NK-92 treated with Interleukin-12 subunit alpha and Interleukin-12 subunit beta, amount 100 ng/mL, for 24 hours (cell line): ENCODE measurements around the gene MINPP1.
A peak's percentile ranks its signal among the peaks of the same experiment; 100 is the strongest.
"Not testable (repeated sequence)": the region's sequence is repeated elsewhere in the genome, so short reads cannot be mapped to it uniquely, and the experiment has no call there.

Experiments used
- DNase-seq: peaks from one replicate; lab custom pipeline; 2025; lab: John Stamatoyannopoulos, UW

The MINPP1 gene, protein sequence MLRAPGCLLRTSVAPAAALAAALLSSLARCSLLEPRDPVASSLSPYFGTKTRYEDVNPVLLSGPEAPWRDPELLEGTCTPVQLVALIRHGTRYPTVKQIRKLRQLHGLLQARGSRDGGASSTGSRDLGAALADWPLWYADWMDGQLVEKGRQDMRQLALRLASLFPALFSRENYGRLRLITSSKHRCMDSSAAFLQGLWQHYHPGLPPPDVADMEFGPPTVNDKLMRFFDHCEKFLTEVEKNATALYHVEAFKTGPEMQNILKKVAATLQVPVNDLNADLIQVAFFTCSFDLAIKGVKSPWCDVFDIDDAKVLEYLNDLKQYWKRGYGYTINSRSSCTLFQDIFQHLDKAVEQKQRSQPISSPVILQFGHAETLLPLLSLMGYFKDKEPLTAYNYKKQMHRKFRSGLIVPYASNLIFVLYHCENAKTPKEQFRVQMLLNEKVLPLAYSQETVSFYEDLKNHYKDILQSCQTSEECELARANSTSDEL

DNA sequence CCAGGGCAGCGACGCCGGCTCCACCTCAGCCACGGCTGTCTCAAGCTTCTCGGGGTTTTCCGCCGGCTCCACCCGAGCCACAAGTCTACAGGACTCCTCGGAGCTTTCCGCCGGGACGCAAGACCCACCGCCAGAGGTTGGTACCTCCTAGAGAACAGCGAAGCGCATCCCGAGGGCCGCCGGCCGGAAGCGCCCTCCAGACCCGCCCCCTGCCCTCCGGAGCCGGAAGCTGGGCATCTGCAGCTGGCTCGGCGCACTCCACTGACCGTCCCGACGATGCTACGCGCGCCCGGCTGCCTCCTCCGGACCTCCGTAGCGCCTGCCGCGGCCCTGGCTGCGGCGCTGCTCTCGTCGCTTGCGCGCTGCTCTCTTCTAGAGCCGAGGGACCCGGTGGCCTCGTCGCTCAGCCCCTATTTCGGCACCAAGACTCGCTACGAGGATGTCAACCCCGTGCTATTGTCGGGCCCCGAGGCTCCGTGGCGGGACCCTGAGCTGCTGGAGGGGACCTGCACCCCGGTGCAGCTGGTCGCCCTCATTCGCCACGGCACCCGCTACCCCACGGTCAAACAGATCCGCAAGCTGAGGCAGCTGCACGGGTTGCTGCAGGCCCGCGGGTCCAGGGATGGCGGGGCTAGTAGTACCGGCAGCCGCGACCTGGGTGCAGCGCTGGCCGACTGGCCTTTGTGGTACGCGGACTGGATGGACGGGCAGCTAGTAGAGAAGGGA is at the start of gene MINPP1:
Gene MINPP1, plus strand, starts transcription at position 254 of the 726 bp plus-strand sequence. Its CDS starts 23 bp downstream, at position 277.
- peak; percentile 49 for DNase-seq

DNA sequence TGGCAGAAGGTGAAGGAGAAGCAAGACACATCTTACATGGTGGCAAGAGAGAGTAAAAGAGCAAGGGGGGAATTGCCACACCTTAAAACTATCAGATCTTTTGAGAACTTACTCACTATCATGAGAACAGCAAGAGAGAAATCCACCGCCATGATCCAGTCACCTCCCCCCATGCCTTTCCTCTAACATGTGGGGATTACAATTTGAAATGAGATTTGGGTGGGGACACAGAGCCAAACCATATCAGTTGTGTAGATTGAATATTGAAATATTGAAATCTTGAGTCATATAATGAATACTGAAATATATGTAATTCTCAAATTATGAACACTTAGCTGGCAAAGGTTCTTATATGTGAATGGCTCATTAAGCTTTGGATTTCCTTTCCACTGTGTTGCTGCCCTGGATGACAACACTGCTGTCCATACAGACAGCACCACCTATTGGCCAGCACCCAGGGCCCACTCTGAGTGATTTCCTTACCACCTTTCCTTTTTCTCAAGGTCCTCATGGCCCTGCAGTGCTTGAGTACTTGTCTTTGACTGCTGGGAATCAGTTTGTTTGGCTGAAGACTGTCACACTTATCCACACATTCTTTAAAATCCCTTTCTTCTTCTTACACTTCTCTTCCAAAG is 48.0 kb upstream of the MINPP1 start:
- not testable (repeated sequence) for DNase-seq

DNA sequence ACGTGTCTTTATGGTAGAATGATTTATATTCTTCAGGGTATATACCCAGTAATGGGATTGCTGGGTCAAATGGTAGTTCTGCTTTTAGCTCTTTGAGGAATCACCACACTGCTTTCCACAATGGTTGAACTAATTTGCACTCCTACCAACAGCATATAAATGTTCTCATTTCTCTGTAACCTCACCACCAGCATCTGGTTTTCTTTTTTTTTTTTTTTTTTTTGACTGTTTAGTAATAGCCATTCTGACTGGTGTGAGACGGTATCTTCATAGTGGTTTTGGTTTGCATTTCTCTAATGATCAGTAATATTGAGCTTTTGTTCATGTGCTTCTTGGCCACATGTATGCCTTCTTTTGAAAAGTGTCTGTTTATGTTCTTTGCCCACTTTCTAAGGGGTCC is 42.9 kb upstream of the MINPP1 start:
- DNase-seq, result not testable (repeated sequence)

DNA sequence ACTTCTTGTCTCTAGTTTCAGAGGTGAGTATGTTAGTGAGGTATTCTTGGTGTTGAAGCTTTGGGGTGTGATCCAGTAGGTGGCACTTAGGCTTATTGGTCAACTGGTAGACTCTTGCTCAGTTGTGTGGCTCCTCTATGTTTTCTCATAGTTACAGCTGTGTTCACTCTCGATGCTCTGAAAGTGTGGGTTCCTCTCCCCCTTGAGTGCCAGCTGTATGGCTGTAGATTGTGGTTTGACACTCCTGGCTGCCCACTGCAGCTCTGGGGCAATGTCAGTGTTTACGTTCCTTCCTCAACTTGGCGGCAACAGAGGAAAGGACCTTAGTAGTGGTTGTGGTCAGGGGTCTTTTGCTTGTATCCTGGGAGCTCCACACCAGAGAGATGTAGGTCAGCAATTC is 37.8 kb upstream of the MINPP1 start:
- not testable (repeated sequence) for DNase-seq

DNA sequence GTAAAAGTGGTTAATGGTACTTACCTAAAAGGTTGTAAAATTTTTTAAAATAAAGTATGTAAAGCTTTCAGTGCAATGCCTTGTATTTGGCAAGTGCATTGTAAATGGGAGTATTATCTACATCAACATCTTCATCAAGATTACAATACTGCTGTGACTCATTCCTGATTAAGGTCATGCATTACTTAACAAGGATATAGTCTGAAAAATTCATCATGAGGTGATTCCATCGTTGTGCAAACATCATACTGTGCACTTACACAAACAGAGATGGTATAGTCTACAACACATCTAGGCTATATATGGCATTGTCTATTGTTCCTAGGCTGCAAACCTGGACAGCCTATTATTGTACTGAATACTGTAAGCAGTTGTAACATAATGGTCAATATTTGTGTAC is 16.0 kb upstream of the MINPP1 start:
- DNase-seq, result not testable (repeated sequence)

DNA sequence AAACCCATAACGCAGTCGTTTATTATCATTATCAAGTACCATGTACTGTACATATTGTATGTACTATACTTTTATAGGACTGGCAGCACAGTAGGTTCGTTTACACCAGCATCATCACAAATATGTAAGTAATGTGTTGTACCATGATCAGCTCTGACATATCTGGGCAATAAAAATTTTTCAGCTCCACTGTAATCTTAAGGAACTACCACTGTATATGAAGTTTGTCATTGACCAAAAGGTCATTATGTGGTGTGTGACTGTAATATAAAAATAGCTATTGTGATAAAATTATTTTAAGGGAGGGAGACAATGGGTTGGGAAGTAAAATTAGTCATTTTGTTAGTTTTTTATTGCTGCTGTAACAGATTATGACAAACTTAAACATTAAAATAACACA is 14.4 kb upstream of the MINPP1 start:
- DNase-seq, result not testable (repeated sequence)

DNA sequence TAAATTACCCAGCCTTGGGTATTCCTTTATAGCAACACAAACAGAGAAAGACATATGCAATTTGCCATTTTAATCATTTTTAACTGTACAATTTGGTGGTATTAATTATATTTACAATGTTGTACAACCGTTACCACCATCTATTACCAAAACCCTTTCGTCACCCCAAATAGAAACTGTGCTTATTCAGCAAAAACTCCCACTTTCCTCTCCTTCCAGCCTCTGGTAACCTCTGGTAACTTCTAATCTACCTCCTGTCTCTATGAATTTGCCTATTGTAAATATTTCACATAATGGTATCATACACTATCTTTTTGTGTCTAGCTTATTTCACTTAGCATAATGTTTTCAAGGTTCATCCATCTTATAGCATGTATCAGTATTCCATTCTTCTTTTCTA is 12.2 kb upstream of the MINPP1 start:
- not testable (repeated sequence) for DNase-seq

DNA sequence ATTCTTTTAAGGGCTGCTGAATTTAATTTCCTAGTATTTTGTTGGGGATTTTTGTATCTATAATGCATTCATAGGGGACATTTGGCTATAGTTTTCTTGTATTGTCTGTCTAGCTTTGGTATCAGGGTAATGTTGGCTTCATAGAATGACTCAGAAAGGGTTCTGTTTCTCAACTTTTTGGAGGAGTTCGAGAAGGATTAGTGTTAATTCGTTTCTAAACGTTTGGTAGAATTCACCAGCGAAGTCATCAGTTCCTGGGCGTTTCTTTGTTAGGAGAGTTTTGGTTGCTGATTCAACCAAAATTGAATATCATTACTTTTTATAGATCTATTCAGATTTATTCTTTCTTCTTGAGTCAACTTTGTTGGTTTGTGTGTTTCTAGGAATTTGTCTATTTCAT is 9.2 kb upstream of the MINPP1 start:
- DNase-seq, result not testable (repeated sequence)

DNA sequence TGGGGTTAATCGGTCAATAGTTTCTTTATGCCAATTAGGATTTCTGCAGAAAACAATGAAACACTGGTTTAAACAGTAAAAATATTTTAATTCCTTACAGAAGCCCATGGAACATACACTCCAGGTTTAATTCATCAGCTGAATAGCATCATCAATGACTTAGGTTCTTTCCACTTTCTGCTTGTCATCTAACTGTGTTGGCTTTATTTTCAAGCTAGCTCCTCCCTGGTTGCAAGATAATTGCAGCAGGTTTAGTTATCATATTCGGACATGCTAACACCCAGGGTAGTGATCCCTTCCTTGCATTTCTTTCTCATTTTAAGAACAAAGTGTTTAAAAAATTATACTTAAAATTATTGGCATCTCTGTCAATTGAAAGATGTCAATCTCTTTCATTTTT is 7.3 kb upstream of the MINPP1 start:
- DNase-seq, result not testable (repeated sequence)

DNA sequence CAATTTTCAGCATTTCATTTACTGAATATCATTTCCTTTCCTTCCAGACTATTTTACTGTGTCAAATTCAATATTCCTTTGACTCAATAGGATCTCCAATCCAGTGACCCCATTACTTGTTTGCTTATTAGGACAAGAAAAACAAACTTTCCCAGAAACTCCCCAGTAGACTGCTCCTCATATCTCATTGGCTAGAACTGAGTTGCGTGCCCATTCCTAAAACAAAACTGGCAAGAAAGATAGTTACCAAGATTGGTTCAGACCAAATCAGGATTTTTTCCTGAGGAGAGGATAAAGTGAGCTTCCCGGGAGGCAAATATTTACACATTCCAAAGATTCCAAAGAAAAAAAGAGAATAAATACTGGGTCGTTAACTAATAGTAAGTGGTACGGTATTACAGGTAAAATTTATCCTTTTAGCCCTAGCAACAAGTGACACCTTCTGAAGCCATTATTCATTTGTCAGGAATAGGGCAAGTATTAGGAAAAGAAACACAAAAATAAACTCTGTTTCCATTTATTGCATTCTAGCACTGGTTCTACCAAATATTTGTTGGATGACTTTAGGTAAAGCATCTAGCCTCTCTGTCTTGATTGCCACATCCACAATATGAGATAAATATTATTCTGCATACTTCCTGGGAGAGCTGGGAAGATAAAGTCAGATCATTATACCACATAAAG is 6.4 kb upstream of the MINPP1 start:
- not testable (repeated sequence) for DNase-seq

DNA sequence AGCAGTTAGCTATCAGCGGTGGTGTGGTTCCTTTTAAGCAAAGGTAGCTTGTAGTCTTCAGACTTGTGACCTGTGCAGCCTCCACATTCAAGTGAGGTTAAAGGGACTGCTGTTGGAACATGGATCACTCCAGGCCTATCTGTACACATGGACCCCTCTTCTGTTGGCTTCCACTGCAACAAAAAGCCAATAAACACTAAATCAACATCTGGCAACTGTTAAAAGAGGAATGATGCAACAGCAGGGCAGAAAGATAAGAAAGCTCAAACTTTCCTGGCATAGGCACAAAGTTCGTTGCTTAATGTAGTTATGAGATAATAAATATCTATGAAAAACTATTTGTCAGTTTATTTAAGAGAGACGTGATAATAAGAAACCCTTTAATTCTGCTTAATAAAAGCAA is 4.0 kb upstream of the MINPP1 start:
- DNase-seq, result no peak

DNA sequence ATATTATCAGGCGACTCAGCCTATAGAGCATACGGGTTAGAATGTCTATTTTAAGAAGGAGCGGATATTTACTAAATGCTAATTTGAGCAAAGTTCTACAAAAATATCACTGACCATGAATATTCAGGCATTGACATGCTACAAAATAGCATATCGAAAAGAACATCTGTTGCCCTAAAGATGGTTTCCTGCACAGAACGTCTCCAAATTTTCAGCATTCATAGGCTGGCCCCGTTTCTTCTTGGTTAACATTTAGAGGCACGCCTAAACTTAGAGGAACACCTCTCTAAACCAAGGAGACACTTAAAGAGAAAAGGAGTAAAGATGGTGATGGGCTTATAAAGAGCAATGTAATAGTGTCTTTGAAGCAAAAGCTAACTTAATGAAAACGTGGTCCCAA is 1.3 kb upstream of the MINPP1 start:
- no peak for DNase-seq

DNA sequence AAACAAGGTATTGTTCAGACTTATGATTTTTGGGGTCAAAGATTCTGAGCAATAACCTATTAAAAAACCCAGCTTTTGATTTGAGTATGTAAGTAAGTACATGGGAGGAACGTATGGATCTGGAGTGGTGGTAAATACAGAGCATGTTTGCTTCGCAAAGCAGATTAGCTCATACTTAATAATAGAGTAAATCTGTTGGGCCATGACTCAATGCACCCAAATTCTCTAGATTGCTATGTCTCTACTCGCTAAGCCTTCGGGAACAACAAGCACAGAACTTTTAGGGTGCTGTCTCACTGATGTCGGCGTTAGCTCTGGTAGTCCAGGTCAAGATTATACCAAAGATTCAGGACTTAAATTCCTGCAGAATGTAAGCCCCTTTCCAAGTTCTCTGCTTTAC is 807 bp upstream of the MINPP1 start:
- no peak for DNase-seq

DNA sequence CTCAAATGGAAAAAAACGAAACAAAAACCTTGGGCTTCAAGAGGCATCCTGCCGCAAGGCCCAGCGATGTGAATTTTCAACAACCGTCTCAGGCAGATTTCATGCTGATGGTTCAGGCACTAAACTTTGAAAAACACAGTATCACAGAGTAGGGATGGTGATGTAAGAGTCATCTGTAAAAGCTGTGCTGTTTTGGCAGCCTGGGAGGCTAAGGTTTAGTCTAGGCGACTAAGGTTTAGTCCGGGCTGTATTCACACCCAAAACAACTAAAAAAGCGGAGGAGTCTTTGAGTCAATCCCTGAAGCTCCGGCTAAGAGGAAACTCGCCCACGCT is 420 bp upstream of the MINPP1 start:
- DNase-seq, result no peak

DNA sequence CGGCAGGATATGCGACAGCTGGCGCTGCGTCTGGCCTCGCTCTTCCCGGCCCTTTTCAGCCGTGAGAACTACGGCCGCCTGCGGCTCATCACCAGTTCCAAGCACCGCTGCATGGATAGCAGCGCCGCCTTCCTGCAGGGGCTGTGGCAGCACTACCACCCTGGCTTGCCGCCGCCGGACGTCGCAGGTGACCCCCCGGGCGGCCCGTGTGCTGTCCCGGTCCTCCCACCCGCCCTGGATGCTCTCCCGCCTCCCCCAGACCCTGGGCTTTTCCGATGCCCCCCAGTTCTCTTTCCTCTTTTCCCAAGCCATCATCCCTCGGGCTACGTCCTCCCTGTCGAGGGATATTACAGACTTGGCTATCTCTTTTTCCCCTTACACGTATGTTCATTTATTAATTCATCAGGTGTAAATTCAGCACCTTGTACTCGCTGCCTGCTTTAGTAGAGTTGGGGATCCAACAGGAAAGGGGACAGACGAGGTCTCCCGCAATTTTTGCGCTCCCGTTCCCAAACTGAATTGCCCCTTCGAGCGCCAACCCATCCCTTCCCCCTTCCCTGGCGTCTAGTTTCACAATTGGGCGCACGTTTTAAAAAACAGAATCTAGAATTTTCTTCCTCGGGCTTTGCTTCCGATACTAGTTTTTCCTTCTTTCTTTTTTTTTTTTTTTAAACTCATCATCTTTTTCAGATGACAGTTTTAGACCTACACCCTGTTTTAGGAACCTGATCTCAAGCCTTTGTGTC is 846 bp downstream of the MINPP1 start:
- DNase-seq, result peak; percentile 16

DNA sequence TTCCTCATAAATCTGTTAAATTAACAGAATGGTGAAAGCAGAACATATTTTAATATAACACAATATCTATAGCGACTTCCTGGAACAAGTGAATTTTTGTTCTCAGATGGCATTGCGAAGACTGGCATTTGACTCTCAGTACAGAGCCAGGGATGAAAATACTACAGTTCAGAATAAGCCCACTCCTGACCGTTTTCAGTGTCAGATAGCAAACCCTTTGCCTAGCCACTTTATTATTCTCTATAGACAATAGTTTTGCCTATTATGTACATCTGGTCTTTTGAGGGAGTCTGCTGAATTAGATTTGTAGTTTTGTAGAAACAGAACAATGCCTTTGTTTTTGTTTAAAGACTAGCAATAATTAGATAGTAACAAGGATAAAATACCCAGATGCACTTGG is 2.3 kb downstream of the MINPP1 start:
- no peak for DNase-seq

DNA sequence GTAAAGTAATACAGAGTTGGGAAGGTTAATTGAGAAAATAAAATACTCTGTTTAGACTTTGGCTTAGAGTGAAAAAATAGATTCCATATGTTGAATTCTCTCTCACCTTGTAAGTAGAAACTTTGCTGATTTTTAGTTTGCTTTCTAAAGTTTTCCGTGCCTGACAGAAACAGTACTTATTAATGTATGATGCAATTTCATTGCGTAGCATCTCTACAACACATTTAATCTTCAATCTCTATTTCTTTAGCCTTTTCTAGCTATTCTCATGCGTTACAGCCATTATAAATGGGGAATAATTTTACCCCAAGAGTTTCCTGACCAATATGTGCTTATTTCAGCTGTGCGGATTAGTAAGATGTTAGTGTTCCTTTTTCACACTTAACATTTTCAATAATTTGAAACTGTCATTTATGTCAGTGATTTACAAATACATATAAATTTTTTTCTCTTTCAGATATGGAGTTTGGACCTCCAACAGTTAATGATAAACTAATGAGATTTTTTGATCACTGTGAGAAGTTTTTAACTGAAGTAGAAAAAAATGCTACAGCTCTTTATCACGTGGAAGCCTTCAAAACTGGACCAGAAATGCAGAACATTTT is 3.3 kb downstream of the MINPP1 start:
- no peak for DNase-seq

DNA sequence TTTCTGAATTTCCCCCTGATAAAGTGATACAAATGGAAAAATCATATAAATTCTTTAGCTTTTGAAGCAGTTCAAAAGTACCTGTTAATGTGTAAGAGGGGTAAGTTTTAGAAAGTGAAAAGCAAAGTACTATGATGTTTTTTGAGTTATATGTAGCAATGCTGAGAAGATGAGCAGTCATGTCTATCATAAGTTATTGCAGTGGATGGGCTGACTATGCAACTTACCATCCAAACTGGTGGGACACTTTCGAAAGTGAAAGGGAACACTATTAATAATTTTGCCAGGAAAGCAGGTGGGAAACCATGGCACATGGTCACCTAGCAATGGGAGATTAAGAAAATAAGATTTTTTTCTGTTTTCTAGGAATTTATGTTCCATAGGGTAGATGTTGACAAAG is 4.1 kb downstream of the MINPP1 start:
- no peak for DNase-seq

DNA sequence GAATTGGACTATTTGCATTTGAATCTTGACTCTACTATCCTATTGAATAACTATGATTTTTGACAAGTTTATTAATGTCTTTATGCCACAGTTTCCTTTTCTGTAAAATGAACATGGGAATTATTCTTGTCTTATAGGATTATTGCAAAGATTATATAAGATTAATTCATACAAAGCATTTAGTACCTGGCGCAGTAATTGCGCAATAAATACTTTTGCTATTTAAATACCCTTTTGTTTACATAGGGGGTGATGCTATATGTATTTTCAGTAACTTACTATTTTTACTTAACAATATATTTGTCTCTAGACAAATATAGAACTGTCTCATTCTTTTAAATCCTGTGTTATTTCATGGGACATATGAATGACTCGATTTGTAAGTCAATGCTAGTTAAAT is 5.3 kb downstream of the MINPP1 start:
- no peak for DNase-seq

DNA sequence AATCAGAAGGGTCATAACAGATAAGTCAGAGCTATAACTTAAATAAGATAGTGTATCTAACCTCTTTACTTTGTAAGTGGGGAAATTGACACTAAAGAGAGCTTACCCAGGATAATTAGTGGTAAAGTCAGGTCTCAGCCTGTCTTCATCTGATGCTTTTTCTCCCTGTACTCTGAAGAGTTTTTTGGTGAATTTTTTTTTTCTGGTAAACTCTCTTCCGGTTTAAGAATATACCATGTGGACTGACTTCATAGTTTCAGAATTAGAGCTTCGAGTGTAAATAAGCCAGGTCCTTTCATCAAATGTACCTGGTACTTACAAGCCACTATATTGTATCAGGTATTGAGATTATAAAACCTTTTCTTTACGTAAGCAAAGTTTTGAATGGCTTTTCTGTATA is 6.8 kb downstream of the MINPP1 start:
- no peak for DNase-seq

DNA sequence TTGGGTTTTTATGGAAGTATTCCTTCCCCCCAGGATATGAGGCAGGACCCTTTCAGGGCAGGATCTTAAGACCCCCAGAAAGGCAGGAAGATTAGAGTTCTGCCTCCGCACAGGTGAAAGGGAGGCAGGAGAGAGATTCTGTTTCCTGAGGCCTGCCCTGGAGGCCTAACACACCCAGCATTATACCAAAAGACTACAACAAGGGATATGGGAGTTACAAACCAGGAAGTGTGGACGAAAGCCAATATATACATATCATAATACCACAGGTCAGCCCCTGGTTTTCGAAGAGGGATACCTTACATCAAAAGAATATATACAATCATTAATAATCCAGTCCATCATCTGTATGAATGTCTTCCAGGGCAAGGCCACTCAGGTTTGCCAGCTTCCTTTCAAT is 14.2 kb downstream of the MINPP1 start:
- no peak for DNase-seq
